ENCODE measurements around the gene LMNA. TPM values are rescaled to one million over a fixed set of nuclear protein-coding genes. Genes with fewer than 3 reads are reported as not detected.
"Not testable (repeated sequence)": the region's sequence is repeated elsewhere in the genome, so short reads cannot be mapped to it uniquely, and the experiment has no call there.

LMNA gene
- total and polyA plus RNA-seq, 7 donors, result 108 to 241 (median 187) TPM

- Histone ChIP-seq H3K4me3 (no peak overlapping the region), H3K27ac (peak overlapping the region; percentile 95 to 100 (median 98)), H3K27me3 (no peaks in the 10 kb centered on the region), H3K4me1 (peaks cover 0 to 54% (median 44%) of the 10 kb centered on the region in 4 donors), H3K9me3 (no peaks in the 10 kb centered on the region), H3K36me3 (no peaks in the 10 kb centered on the region)
- TF ChIP-seq CTCF (IDR thresholded peaks at IDR 0.05), result no peak
- TF ChIP-seq POLR2AphosphoS5 (IDR thresholded peaks at IDR 0.05), result no peak
- TF ChIP-seq POLR2A (IDR thresholded peaks at IDR 0.05), result no peak
- no peak for TF ChIP-seq EP300 (IDR thresholded peaks at IDR 0.05)
- 62 to 63% methylated on average over 4 of the region's 4 CpGs for WGBS, 2 donors
- no peak for DNase-seq
- intact Hi-C loops (cut with DNase I), result no loop called here
Observed at GRCh38 chr1:156113282-156113950, 1.1 kb upstream of the LMNA start.

- no peaks in the 10 kb centered on the region for H3K9me3 ChIP-seq
- intact Hi-C loops (cut with DNase I), result no loop called here
- no peaks in the 10 kb centered on the region for H3K36me3 ChIP-seq
- TF ChIP-seq POLR2A (IDR thresholded peaks at IDR 0.05), result peak; percentile 14 to 25
- peak in 3 of 4 donors; percentile 9 to 24 (median 11) for TF ChIP-seq POLR2AphosphoS5 (IDR thresholded peaks at IDR 0.05)
- no peak for TF ChIP-seq EP300 (IDR thresholded peaks at IDR 0.05)
- no peak for TF ChIP-seq CTCF (IDR thresholded peaks at IDR 0.05)
- no peak for DNase-seq
- H3K4me1 ChIP-seq, result peaks cover 0 to 70% (median 60%) of the 10 kb centered on the region in 4 donors
- H3K4me3 ChIP-seq, result peak overlapping the region; percentile 81 to 99 (median 90)
- 0 to 1% methylated on average over 49 of the region's 49 CpGs for WGBS, 2 donors
- H3K27ac ChIP-seq, result peak overlapping the region; percentile 95 to 100 (median 98)
- H3K27me3 ChIP-seq, result no peaks in the 10 kb centered on the region
Observed at GRCh38 chr1:156114919-156115513, 505 bp downstream of the LMNA start.

- intact Hi-C loops (cut with DNase I), result no loop called here
- TF ChIP-seq CTCF (IDR thresholded peaks at IDR 0.05) (no peak), POLR2AphosphoS5 (IDR thresholded peaks at IDR 0.05) (peak; percentile 39 to 78 (median 59)), POLR2A (IDR thresholded peaks at IDR 0.05) (peak; percentile 33 to 63), EP300 (IDR thresholded peaks at IDR 0.05) (no peak)
- peak; percentile 87 for DNase-seq
- Histone ChIP-seq H3K9me3 (no peaks in the 10 kb centered on the region), H3K4me1 (peaks cover 0 to 77% (median 68%) of the 10 kb centered on the region in 4 donors), H3K27me3 (no peaks in the 10 kb centered on the region), H3K27ac (peak overlapping the region; percentile 95 to 100 (median 98)), H3K4me3 (peak overlapping the region; percentile 81 to 99 (median 90)), H3K36me3 (no peaks in the 10 kb centered on the region)
- 3 to 20% methylated on average over 19 of the region's 19 CpGs for WGBS, 2 donors
Observed at GRCh38 chr1:156115514-156116374, 1.2 kb downstream of the LMNA start.

GRCh38 chr1:156116731-156117130 is 2.2 kb downstream of the LMNA start:
- 45 to 72% methylated on average over 5 of the region's 5 CpGs for WGBS, 2 donors
- Histone ChIP-seq H3K27ac (peak overlapping the region; percentile 95 to 100 (median 98)), H3K4me3 (peak overlapping the region; percentile 81 to 99 (median 90)), H3K4me1 (peaks cover 0 to 79% (median 75%) of the 10 kb centered on the region in 4 donors)
- H3K36me3 ChIP-seq; intact Hi-C loops (cut with DNase I); DNase-seq; H3K27me3 ChIP-seq; H3K9me3 ChIP-seq: not testable (repeated sequence)

Measured in sigmoid colon (tissue), 7 donors.